Prostate gland (tissue), 2 donors: ENCODE results near the gene CPXM2.

ENCODE experiments used
- CTCF ChIP-seq, 4 experiments: fragments of 200-600 bp in 2 of 4; fragments of 450-650 bp in 2 of 4; sonication (generic) in 2 of 4; IDR thresholded peaks; 1 replicate in 3 of 4; 2 replicates in 1 of 4; pipeline ENCODE4 v1.5.1; 2016 to 2019; ENCODE audit warnings: antibody characterized with exemption in 4 of 4, mild to moderate bottlenecking in 2 of 4, moderate library complexity in 2 of 4
- POLR2A ChIP-seq: fragments of 450-650 bp; IDR thresholded peaks from one replicate; pipeline ENCODE4 v1.6.1; 2016; ENCODE audit warnings: antibody characterized with exemption, mild to moderate bottlenecking

- no peak for TF ChIP-seq CTCF (IDR thresholded peaks at IDR 0.05)
- no peak for TF ChIP-seq POLR2A
These were observed 112.7 kb downstream of the CPXM2 start for GRCh38 chr10:123778719-123779517.
